ENCODE results near the gene ARID1A. TPM values are rescaled to one million over a fixed set of nuclear protein-coding genes. Genes with fewer than 3 reads are reported as not detected.

ARID1A gene
- total RNA-seq, 1 experiment from 2014 or later = 60.5 TPM

- POLR2A ChIA-PET (ENCODE audit: unreplicated experiment) = no interaction called here
- intact Hi-C loops (cut with micrococcal nuclease; ENCODE audit: unreplicated experiment) = no loop called here
- Histone ChIP-seq H3K27me3 (ENCODE audit: insufficient read depth, low read depth) (no peaks in the 10 kb centered on the region), H3K4me2 (no peak overlapping the region), H3K27ac (no peak overlapping the region), H3F3A (ENCODE audit: insufficient read depth, low read depth) (no peaks in the 10 kb centered on the region; the same call in 1 of the 2 replicates), H3K79me2 (ENCODE audit: low read depth) (peaks cover 6% of the 10 kb centered on the region; the same call in 1 of the 2 replicates), H3K4me1 (replicated peaks; ENCODE audit: insufficient read depth) (peaks cover 10% of the 10 kb centered on the region), H3K9me2 (ENCODE audit: insufficient read depth) (no peaks in the 10 kb centered on the region), H2AFZ (no peak overlapping the region), H4K20me1 (ENCODE audit: insufficient read depth) (no peaks in the 10 kb centered on the region), H3K36me3 (ENCODE audit: low read depth) (0 out of 2 replicates have a peak, but pooled peaks cover 8% of the 10 kb centered on the region), H3K9me3 (ENCODE audit: insufficient read depth, low read depth) (no peaks in the 10 kb centered on the region), H3K4me3 (no peak overlapping the region)
- no TSS peak for BruUV-seq (replicated peaks)
- DNase-seq = no peak
- no peak for TF ChIP-seq EZH2 (IDR thresholded peaks at IDR 0.05; ENCODE audit: low read depth)
- TF ChIP-seq, protein P1, sequence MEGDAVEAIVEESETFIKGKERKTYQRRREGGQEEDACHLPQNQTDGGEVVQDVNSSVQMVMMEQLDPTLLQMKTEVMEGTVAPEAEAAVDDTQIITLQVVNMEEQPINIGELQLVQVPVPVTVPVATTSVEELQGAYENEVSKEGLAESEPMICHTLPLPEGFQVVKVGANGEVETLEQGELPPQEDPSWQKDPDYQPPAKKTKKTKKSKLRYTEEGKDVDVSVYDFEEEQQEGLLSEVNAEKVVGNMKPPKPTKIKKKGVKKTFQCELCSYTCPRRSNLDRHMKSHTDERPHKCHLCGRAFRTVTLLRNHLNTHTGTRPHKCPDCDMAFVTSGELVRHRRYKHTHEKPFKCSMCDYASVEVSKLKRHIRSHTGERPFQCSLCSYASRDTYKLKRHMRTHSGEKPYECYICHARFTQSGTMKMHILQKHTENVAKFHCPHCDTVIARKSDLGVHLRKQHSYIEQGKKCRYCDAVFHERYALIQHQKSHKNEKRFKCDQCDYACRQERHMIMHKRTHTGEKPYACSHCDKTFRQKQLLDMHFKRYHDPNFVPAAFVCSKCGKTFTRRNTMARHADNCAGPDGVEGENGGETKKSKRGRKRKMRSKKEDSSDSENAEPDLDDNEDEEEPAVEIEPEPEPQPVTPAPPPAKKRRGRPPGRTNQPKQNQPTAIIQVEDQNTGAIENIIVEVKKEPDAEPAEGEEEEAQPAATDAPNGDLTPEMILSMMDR (conservative IDR thresholded peaks at IDR 0.05) = no peak
- CTCF ChIA-PET = no interaction called here
Measured at GRCh38 chr1:26747048-26747447, 51.2 kb downstream of the ARID1A start.

- ChIA-PET CTCF (no interaction called here), POLR2A (ENCODE audit: unreplicated experiment) (no interaction called here)
- H3K9me2 ChIP-seq (ENCODE audit: insufficient read depth) = no peaks in the 10 kb centered on the region
- peaks cover 13% of the 10 kb centered on the region for H3F3A ChIP-seq (ENCODE audit: insufficient read depth, low read depth)
- DNase-seq = no peak
- peaks cover 23% of the 10 kb centered on the region for H3K4me1 ChIP-seq (replicated peaks; ENCODE audit: insufficient read depth)
- TF ChIP-seq, protein P1 (conservative IDR thresholded peaks at IDR 0.05) = no peak
- TF ChIP-seq EZH2 (IDR thresholded peaks at IDR 0.05; ENCODE audit: low read depth) = no peak
- no peaks in the 10 kb centered on the region for H4K20me1 ChIP-seq (ENCODE audit: insufficient read depth)
- no peak overlapping the region for H2AFZ ChIP-seq
- H3K27ac ChIP-seq = no peak overlapping the region
- H3K36me3 ChIP-seq (ENCODE audit: low read depth) = 0 out of 2 replicates have a peak, but pooled peaks cover 8% of the 10 kb centered on the region
- no peak overlapping the region for H3K4me3 ChIP-seq
- H3K27me3 ChIP-seq (ENCODE audit: insufficient read depth, low read depth) = no peaks in the 10 kb centered on the region
- BruUV-seq (replicated peaks) = no TSS peak
- peaks cover 6% of the 10 kb centered on the region; the same call in 1 of the 2 replicates for H3K79me2 ChIP-seq (ENCODE audit: low read depth)
- intact Hi-C loops (cut with micrococcal nuclease; ENCODE audit: unreplicated experiment) = no loop called here
- no peaks in the 10 kb centered on the region for H3K9me3 ChIP-seq (ENCODE audit: insufficient read depth, low read depth)
- H3K4me2 ChIP-seq = no peak overlapping the region
Measured at GRCh38 chr1:26748351-26748750, 52.5 kb downstream of the ARID1A start.

DNA sequence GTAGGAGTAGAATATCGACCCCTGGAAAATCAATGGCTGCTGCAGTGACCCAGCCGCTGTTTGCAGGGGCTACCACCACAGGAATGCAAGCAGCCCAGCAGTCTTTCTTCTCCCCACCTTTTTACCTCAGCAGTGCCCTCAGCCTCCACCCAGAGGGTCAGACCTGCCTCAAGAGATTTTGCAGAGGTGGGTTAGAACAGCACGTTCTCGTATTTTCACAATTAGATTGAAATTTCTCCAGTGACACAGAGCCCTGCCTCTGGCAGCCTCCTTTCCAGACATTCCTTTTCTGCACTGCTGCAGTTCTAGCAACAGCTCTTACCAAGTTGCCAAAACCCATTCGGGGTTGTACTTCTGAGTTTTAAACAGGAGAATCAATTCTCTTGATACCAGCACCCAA is 53.6 kb downstream of the ARID1A start:
- peaks cover 24% of the 10 kb centered on the region for H3F3A ChIP-seq (ENCODE audit: insufficient read depth, low read depth)
- CTCF ChIA-PET = no interaction called here
- no peak overlapping the region for H3K4me3 ChIP-seq
- no TSS peak for BruUV-seq (replicated peaks)
- no peak for DNase-seq
- TF ChIP-seq EZH2 (IDR thresholded peaks at IDR 0.05; ENCODE audit: low read depth) = no peak
- TF ChIP-seq, protein P1 (conservative IDR thresholded peaks at IDR 0.05) = no peak
- peaks cover 6% of the 10 kb centered on the region; the same call in 1 of the 2 replicates for H3K79me2 ChIP-seq (ENCODE audit: low read depth)
- H3K9me3 ChIP-seq (ENCODE audit: insufficient read depth, low read depth) = no peaks in the 10 kb centered on the region
- intact Hi-C loops (cut with micrococcal nuclease; ENCODE audit: unreplicated experiment) = no loop called here
- H3K4me2 ChIP-seq = no peak overlapping the region
- H2AFZ ChIP-seq = no peak overlapping the region
- no peaks in the 10 kb centered on the region for H4K20me1 ChIP-seq (ENCODE audit: insufficient read depth)
- no peaks in the 10 kb centered on the region for H3K9me2 ChIP-seq (ENCODE audit: insufficient read depth)
- POLR2A ChIA-PET (ENCODE audit: unreplicated experiment) = no interaction called here
- H3K4me1 ChIP-seq (replicated peaks; ENCODE audit: insufficient read depth) = peaks cover 34% of the 10 kb centered on the region
- no peak overlapping the region for H3K27ac ChIP-seq
- no peaks in the 10 kb centered on the region for H3K27me3 ChIP-seq (ENCODE audit: insufficient read depth, low read depth)
- 0 out of 2 replicates have a peak, but pooled peaks cover 8% of the 10 kb centered on the region for H3K36me3 ChIP-seq (ENCODE audit: low read depth)

Data from PC-9 (cell line).